Caco-2 (cell line): ENCODE measurements around the gene CARNS1. TPM values are rescaled to one million over a fixed set of nuclear protein-coding genes. Genes with fewer than 3 reads are reported as not detected.

Experiments
- BruUV-seq: library from RNA; stranded (reverse); fragments of 400-500 nt; replicated peaks from 2 replicates; lab custom pipeline; 2021; lab: Mats Ljungman, UMichigan
- CTCF ChIA-PET: fragments of 300-600 bp; sonication (Branson Sonifier 250); formaldehyde crosslinking; loops from one replicate; lab custom pipeline; 2022; ENCODE audit warnings: antibody characterized with exemption; lab: Charles Lee
- POLR2A ChIA-PET: fragments of 300-600 bp; sonication (Branson Sonifier 250); formaldehyde crosslinking; loops from one replicate; lab custom pipeline; 2022; ENCODE audit warnings: antibody characterized with exemption; lab: Charles Lee
- DNase-seq, 2 experiments: peaks; one replicate each; pipeline versions ENCODE4 v3.0.0 to v3.0.0-alpha.2; 2020 to 2022
- H3K27me3 ChIP-seq: replicated peaks from 2 replicates; pipeline ENCODE4 v1.6.0; 2011; ENCODE audit warnings: low read length; ENCODE audit not compliant: control insufficient read depth, insufficient read depth
- H3K36me3 ChIP-seq: 2 replicates; pipeline ENCODE4 v1.5.1; 2011; ENCODE audit warnings: low read length; ENCODE audit not compliant: control insufficient read depth, insufficient read depth
- H3K4me1 ChIP-seq: fragments of 250-450 bp; sonication (Bioruptor Pico); 2 replicates; pipeline ENCODE4 v1.5.1; 2020; ENCODE audit warnings: mild to moderate bottlenecking
- H3K4me3 ChIP-seq: 2 replicates; pipeline ENCODE4 v1.5.1; 2011; ENCODE audit warnings: low read depth, mild to moderate bottlenecking, control low read depth, low read length
- H3K9me3 ChIP-seq: fragments of 250-450 bp; sonication (Bioruptor Pico); 2 replicates; pipeline ENCODE4 v1.5.1; 2020; ENCODE audit warnings: mild to moderate bottlenecking, moderate library complexity
- H3K27ac Mint-ChIP-seq: one replicate; pipeline ENCODE4 v1.8.0; 2022; ENCODE audit warnings: mixed read lengths; ENCODE audit not compliant: unreplicated experiment
- H3K27me3 Mint-ChIP-seq: one replicate; pipeline ENCODE4 v1.8.0; 2022; ENCODE audit warnings: mixed read lengths; ENCODE audit not compliant: insufficient read depth, unreplicated experiment
- H3K36me3 Mint-ChIP-seq: one replicate; pipeline ENCODE4 v1.8.0; 2022; ENCODE audit warnings: mild to moderate bottlenecking, mixed read lengths; ENCODE audit not compliant: insufficient read depth, unreplicated experiment
- H3K4me1 Mint-ChIP-seq: one replicate; pipeline ENCODE4 v1.8.0; 2022; ENCODE audit warnings: low read depth, mixed read lengths; ENCODE audit not compliant: unreplicated experiment
- H3K4me3 Mint-ChIP-seq: one replicate; pipeline ENCODE4 v1.8.0; 2022; ENCODE audit warnings: mild to moderate bottlenecking, moderate library complexity, mixed read lengths; ENCODE audit not compliant: unreplicated experiment
- H3K9me3 Mint-ChIP-seq: one replicate; pipeline ENCODE4 v1.8.0; 2022; ENCODE audit warnings: mixed read lengths; ENCODE audit not compliant: unreplicated experiment
- intact Hi-C: fragments of 100-400 bp; cut with micrococcal nuclease; formaldehyde crosslinking; loops from one replicate; pipeline ENCODE4 v1.10.0; 2022; ENCODE audit not compliant: unreplicated experiment
- total RNA-seq: library from RNA; stranded (reverse); gene quantifications from 2 replicates; pipeline ENCODE4 v1.2.3, GENCODE V29; 2022
- TF ChIP-seq, protein P1 (sequence below), 2 experiments: fragments of 200-600 bp in 1 of 2; IDR thresholded peaks; 1 replicate in 1 of 2; 2 replicates in 1 of 2; pipeline versions ENCODE4 v1.5.1 to v1.8.0; 2011 to 2022; ENCODE audit warnings: antibody characterized with exemption in 1 of 2, control low read depth in 1 of 2, inconsistent platforms in 1 of 2, low read depth in 1 of 2, low read length in 1 of 2, mild to moderate bottlenecking in 1 of 2, moderate library complexity in 1 of 2; ENCODE audit not compliant: insufficient read depth in 1 of 2, severe bottlenecking in 1 of 2, unreplicated experiment in 1 of 2

Gene CARNS1
- total RNA-seq, 1 experiment from 2014 or later, result 0.09 TPM

DNA sequence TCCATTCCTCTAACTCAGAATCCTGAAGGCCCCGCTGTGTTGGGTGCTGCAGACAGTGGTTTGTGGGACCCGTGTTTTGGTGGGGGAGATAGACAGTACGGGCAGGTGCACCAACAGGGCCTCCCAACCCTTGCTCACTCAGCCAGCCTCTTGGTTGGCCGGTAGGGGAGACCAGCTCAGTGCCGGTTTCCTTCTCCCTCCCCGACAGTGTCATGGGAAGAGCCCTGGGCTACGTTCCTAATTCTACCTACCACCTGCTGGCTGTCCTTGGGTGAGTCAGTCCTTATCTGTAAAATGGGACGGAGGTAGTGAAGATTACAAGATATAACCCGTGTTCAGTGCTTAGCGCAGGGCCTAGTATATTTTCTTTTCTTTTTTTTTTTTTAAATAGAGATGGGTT lies 47.7 kb downstream of the CARNS1 start:
- H3K4me1 Mint-ChIP-seq, result peaks cover 16% of the 10 kb centered on the region
- no peaks in the 10 kb centered on the region for H3K27me3 ChIP-seq
- CTCF ChIA-PET, result interaction anchor here (0.7 kb wide), 1 partner anchor 74 kb away, joined by 3 read pairs; no protein-coding TSS in a partner anchor

DNA sequence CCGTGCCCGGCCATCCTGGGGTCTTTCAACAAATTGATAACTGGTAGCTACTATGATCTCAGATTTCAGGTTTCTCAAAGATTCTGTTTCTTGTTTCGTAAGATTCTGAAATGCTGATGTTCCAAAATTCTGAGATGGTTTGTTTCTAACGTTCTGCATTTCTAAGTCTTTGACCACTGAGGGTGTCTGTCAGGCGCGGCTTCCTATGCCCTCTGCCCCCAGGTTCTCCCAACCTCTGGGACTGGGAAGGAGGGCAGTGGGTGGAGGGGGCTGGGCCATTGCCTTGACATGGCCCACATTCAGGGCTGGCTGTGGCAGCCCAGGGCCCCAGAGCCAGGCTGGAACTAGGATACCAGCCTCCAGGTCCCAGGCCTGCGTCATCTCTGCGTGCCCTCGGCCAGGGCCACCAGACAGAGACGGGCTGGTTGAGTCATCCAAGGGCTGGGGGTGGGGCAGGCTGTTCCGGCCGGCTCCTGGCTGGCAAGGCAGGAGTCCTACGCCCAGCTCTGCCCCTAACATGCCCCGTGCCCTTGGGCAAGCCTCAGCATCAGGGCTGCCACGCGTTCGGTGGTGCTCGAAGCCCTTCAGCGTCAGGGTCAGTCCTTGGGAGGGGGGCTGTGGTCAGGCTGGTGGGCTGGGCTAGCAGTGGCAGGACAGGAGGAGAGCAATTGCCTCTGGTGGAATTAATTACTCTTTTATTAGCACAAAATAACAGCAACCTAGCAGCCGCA lies 48.4 kb downstream of the CARNS1 start:
- peaks cover 20% of the 10 kb centered on the region for H3K4me1 Mint-ChIP-seq
- intact Hi-C loops, result loop anchor here (1.0 kb wide), 3 partner anchors 19 to 43 kb away; partner anchors contain the start of genes AIP and CORO1B
- H3K36me3 Mint-ChIP-seq, result peaks cover 28% of the 10 kb centered on the region
- H3K27ac Mint-ChIP-seq, result peak overlapping the region; percentile 86
- TSS peak; percentile 1 for BruUV-seq
- Histone ChIP-seq H3K27me3 (no peaks in the 10 kb centered on the region), H3K4me3 (peak overlapping the region; percentile 39), H3K4me1 (peaks cover 23% of the 10 kb centered on the region), H3K36me3 (no peaks in the 10 kb centered on the region), H3K9me3 (no peaks in the 10 kb centered on the region)
- H3K27me3 Mint-ChIP-seq, result no peaks in the 10 kb centered on the region
- CTCF ChIA-PET, result interaction anchor here (0.7 kb wide), 1 partner anchor 75 kb away, joined by 3 read pairs; no protein-coding TSS in a partner anchor
- peak overlapping the region; percentile 96 for H3K4me3 Mint-ChIP-seq
- DNase-seq, result peak in 1 of 2 experiments; percentile 43
- TF ChIP-seq, protein P1, sequence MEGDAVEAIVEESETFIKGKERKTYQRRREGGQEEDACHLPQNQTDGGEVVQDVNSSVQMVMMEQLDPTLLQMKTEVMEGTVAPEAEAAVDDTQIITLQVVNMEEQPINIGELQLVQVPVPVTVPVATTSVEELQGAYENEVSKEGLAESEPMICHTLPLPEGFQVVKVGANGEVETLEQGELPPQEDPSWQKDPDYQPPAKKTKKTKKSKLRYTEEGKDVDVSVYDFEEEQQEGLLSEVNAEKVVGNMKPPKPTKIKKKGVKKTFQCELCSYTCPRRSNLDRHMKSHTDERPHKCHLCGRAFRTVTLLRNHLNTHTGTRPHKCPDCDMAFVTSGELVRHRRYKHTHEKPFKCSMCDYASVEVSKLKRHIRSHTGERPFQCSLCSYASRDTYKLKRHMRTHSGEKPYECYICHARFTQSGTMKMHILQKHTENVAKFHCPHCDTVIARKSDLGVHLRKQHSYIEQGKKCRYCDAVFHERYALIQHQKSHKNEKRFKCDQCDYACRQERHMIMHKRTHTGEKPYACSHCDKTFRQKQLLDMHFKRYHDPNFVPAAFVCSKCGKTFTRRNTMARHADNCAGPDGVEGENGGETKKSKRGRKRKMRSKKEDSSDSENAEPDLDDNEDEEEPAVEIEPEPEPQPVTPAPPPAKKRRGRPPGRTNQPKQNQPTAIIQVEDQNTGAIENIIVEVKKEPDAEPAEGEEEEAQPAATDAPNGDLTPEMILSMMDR (IDR thresholded peaks at IDR 0.05; ENCODE audit: insufficient read depth in 1 of 2, low read depth in 1 of 2, low read length in 1 of 2, severe bottlenecking in 1 of 2, unreplicated experiment in 1 of 2), result no peak
- POLR2A ChIA-PET, result no interaction called here
- H3K9me3 Mint-ChIP-seq, result no peaks in the 10 kb centered on the region

More for the DNA sequence above, 47.7 kb downstream of the CARNS1 start:
- no peaks in the 10 kb centered on the region for H3K9me3 ChIP-seq
- peak in 1 of 2 experiments; percentile 39 for DNase-seq
- no peak overlapping the region for H3K27ac Mint-ChIP-seq
- intact Hi-C loops, result no loop called here
- H3K4me1 ChIP-seq, result peaks cover 21% of the 10 kb centered on the region
- H3K27me3 Mint-ChIP-seq, result no peaks in the 10 kb centered on the region
- TF ChIP-seq, protein P1 (IDR thresholded peaks at IDR 0.05; ENCODE audit: insufficient read depth in 1 of 2, low read depth in 1 of 2, low read length in 1 of 2, severe bottlenecking in 1 of 2, unreplicated experiment in 1 of 2), result no peak
- POLR2A ChIA-PET, result interaction anchor here (0.5 to 1.0 kb wide), 2 partner anchors 20 to 117 kb away, joined by 3 to 6 read pairs; partner anchors contain the start of gene CORO1B
- H3K36me3 Mint-ChIP-seq, result peaks cover 23% of the 10 kb centered on the region
- no TSS peak for BruUV-seq
- H3K4me3 ChIP-seq, result no peak overlapping the region
- H3K4me3 Mint-ChIP-seq, result no peak overlapping the region
- H3K36me3 ChIP-seq, result no peaks in the 10 kb centered on the region
- H3K9me3 Mint-ChIP-seq, result no peaks in the 10 kb centered on the region

DNA sequence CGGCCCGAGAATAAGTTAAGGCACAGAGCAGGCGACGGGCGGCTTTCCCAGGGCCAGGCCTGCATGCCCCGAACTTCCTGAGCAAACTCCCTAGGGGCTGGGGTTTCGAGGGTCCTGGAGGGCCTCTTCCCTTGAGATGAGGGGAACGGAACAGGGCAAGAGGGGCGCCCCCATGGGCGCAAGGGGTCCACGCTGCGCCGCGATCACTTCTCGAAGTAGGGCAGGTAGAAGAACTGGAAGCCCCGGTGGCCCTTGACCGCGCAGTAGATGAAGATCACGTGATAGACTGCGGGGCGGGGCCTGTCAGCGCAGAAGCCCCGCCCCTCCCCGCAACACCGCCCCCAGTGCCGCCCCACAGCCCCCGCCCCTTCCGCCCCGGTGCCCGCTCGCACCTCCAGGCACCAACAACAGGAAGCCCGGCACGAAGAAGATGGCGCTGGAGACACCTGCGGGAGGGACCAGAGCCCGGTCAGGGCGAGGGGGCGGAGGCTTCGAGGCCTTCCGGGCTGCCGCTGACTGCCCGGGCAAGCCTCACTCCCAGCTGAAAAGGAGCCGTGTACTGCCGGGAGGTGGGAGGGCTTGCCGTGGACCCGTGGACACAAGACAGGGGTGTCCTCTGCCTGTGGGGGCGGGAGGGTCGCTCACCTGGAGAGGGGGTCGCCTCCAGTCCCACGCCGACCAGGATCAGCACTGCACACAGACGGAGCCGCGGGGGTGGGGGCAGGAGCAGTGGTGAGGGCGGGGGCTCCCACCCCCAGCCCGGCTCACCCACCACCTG lies 49.1 kb downstream of the CARNS1 start:
- peak overlapping the region; percentile 89 for H3K4me3 ChIP-seq
- ChIA-PET POLR2A (interaction anchor here (0.5 to 1.5 kb wide), 7 partner anchors 18 to 973 kb away, joined by 3 to 10 read pairs (median 3); partner anchors contain the start of genes AIP, CORO1B, PPP1CA and RBM4B), CTCF (interaction anchor here (0.5 to 2.0 kb wide), 6 partner anchors 9 to 586 kb away, joined by 3 to 18 read pairs (median 3); partner anchors contain the start of gene PPP1CA)
- Mint-ChIP-seq H3K27ac (peak overlapping the region; percentile 86), H3K9me3 (no peaks in the 10 kb centered on the region), H3K4me1 (peaks cover 20% of the 10 kb centered on the region), H3K36me3 (peaks cover 28% of the 10 kb centered on the region), H3K27me3 (no peaks in the 10 kb centered on the region), H3K4me3 (peak overlapping the region; percentile 96)
- TF ChIP-seq, protein P1 (IDR thresholded peaks at IDR 0.05; ENCODE audit: insufficient read depth in 1 of 2, low read depth in 1 of 2, low read length in 1 of 2, severe bottlenecking in 1 of 2, unreplicated experiment in 1 of 2), result no peak
- no TSS peak for BruUV-seq
- peaks cover 27% of the 10 kb centered on the region for H3K4me1 ChIP-seq
- DNase-seq, result peak; percentile 99
- intact Hi-C loops, result loop anchor here (1.0 kb wide), 3 partner anchors 19 to 43 kb away; partner anchors contain the start of genes AIP and CORO1B
- no peaks in the 10 kb centered on the region for H3K27me3 ChIP-seq
- H3K36me3 ChIP-seq, result no peaks in the 10 kb centered on the region
- no peaks in the 10 kb centered on the region for H3K9me3 ChIP-seq
